IMR-90 (cell line): ENCODE measurements around the gene PLAAT3. TPM values are rescaled to one million over a fixed set of nuclear protein-coding genes. Genes with fewer than 3 reads are reported as not detected.

Source experiments
- ATAC-seq: fragments of 200-7000 bp; cut with Tn5 transposase; 2 replicates; pipeline ENCODE4 v1.9.1; 2020; ENCODE audit warnings: low read depth, mild to moderate bottlenecking, moderate library complexity
- BruUV-seq: library from RNA; stranded (reverse); fragments of 400-500 nt; replicated peaks from 2 replicates; lab custom pipeline; 2021; lab: Mats Ljungman, UMichigan
- CTCF ChIA-PET: fragments of 300-600 bp; formaldehyde crosslinking; extraction: SDS; loops from one replicate; lab custom pipeline; 2021; ENCODE audit warnings: antibody characterized with exemption; lab: Yijun Ruan, JAX
- POLR2A ChIA-PET: fragments of 300-600 bp; sonication (Branson Sonifier 250); formaldehyde crosslinking; loops from one replicate; lab custom pipeline; 2022; ENCODE audit warnings: antibody characterized with exemption; ENCODE audit not compliant: unreplicated experiment; lab: Charles Lee
- DNase-seq: peaks from one replicate; pipeline ENCODE4 v3.0.0; 2013
- H2AFZ ChIP-seq: replicated peaks from 2 replicates; pipeline ENCODE3; 2013; ENCODE audit warnings: low read length, mild to moderate bottlenecking; ENCODE audit not compliant: poor library complexity
- H2AK5ac ChIP-seq: 2 replicates; pipeline ENCODE4 v1.6.1; 2013; ENCODE audit warnings: low read depth, low read length, inconsistent platforms
- H2AK9ac ChIP-seq: replicated peaks from 2 replicates; pipeline ENCODE3; 2013; ENCODE audit warnings: mild to moderate bottlenecking, low read depth, low read length, moderate library complexity; ENCODE audit not compliant: poor library complexity
- H2BK120ac ChIP-seq: 2 replicates; pipeline ENCODE4 v1.6.1; 2013; ENCODE audit warnings: low read depth, low read length, inconsistent platforms
- H2BK15ac ChIP-seq: 3 replicates; pipeline ENCODE4 v1.6.1; 2013; ENCODE audit warnings: low read depth, low read length, inconsistent platforms
- H2BK20ac ChIP-seq: 2 replicates; pipeline ENCODE4 v1.6.1; 2013; ENCODE audit warnings: low read depth, mild to moderate bottlenecking, inconsistent platforms, low read length, moderate library complexity
- H2BK5ac ChIP-seq: 2 replicates; pipeline ENCODE4 v1.6.1; 2013; ENCODE audit warnings: mild to moderate bottlenecking, low read depth, low read length, inconsistent platforms; ENCODE audit not compliant: poor library complexity, severe bottlenecking
- H3K14ac ChIP-seq: replicated peaks from 2 replicates; pipeline ENCODE4 v1.6.1; 2013; ENCODE audit warnings: low read depth, low read length, inconsistent platforms
- H3K18ac ChIP-seq: 2 replicates; pipeline ENCODE4 v1.6.1; 2013; ENCODE audit warnings: low read depth, low read length, control low read depth
- H3K23ac ChIP-seq: 2 replicates; pipeline ENCODE4 v1.6.1; 2013; ENCODE audit warnings: low read depth, low read length, inconsistent platforms
- H3K27ac ChIP-seq: 2 replicates; pipeline ENCODE4 v1.5.1; 2013; ENCODE audit warnings: mild to moderate bottlenecking, control low read depth, low read length; ENCODE audit not compliant: insufficient read depth
- H3K27me3 ChIP-seq: 2 replicates; pipeline ENCODE4 v1.6.1; 2013; ENCODE audit warnings: low read length; ENCODE audit not compliant: control insufficient read depth, insufficient read depth
- H3K36me3 ChIP-seq: 2 replicates; pipeline ENCODE4 v1.6.1; 2013; ENCODE audit warnings: low read length, mixed read lengths; ENCODE audit not compliant: control insufficient read depth, insufficient read depth
- H3K4ac ChIP-seq: 2 replicates; pipeline ENCODE4 v1.6.1; 2013; ENCODE audit warnings: low read depth, low read length, inconsistent platforms
- H3K4me1 ChIP-seq: 2 replicates; pipeline ENCODE4 v1.6.1; 2013; ENCODE audit warnings: low read length, mixed read lengths; ENCODE audit not compliant: control insufficient read depth, insufficient read depth
- H3K4me2 ChIP-seq: 2 replicates; pipeline ENCODE4 v1.6.1; 2013; ENCODE audit warnings: low read depth, mild to moderate bottlenecking, control low read depth, low read length, moderate library complexity
- H3K4me3 ChIP-seq: 2 replicates; pipeline ENCODE4 v1.5.1; 2013; ENCODE audit warnings: low read depth, mild to moderate bottlenecking, control low read depth, low read length, moderate library complexity; ENCODE audit not compliant: insufficient read depth
- H3K56ac ChIP-seq: 2 replicates; pipeline ENCODE4 v1.6.1; 2013; ENCODE audit warnings: low read length, inconsistent platforms; ENCODE audit not compliant: insufficient read depth; ENCODE audit errors: extremely low read depth
- H3K79me1 ChIP-seq, 2 experiments: 2 replicates each; pipeline ENCODE4 v1.6.1; 2013; ENCODE audit warnings: low read length in 2 of 2, inconsistent platforms in 1 of 2, low read depth in 1 of 2
- H3K9ac ChIP-seq: 2 replicates; pipeline ENCODE4 v1.6.1; 2013; ENCODE audit warnings: low read depth, low read length, control low read depth
- H3K9me1 ChIP-seq: 2 replicates; pipeline ENCODE4 v1.6.1; 2013; ENCODE audit warnings: low read length, inconsistent platforms; ENCODE audit not compliant: insufficient read depth
- H3K9me3 ChIP-seq: 2 replicates; pipeline ENCODE4 v1.6.1; 2013; ENCODE audit warnings: low read length; ENCODE audit not compliant: control insufficient read depth, insufficient read depth
- H4K20me1 ChIP-seq: 2 replicates; pipeline ENCODE4 v1.6.1; 2013; ENCODE audit warnings: low read length, inconsistent platforms; ENCODE audit not compliant: insufficient read depth
- H4K5ac ChIP-seq: 2 replicates; pipeline ENCODE4 v1.6.1; 2013; ENCODE audit warnings: mild to moderate bottlenecking, low read depth, low read length, control low read depth
- H4K8ac ChIP-seq, 2 experiments: 2 replicates each; pipeline ENCODE4 v1.6.1; 2013; ENCODE audit warnings: low read depth in 2 of 2, low read length in 2 of 2, control low read depth in 1 of 2, inconsistent platforms in 1 of 2
- H4K91ac ChIP-seq: 2 replicates; pipeline ENCODE4 v1.6.1; 2013; ENCODE audit warnings: low read depth, low read length, inconsistent platforms; ENCODE audit not compliant: insufficient read depth
- BHLHE40 ChIP-seq: fragments of 150-350 bp; IDR thresholded peaks from 2 replicates; pipeline ENCODE4 v1.6.1; 2016; ENCODE audit warnings: mild to moderate bottlenecking, low read depth, low read length
- CEBPB ChIP-seq: IDR thresholded peaks from 2 replicates; pipeline ENCODE4 v1.6.1; 2012; ENCODE audit warnings: low read depth, low read length, improper control_type of control experiment
- CHD1 ChIP-seq: IDR thresholded peaks from 2 replicates; pipeline ENCODE4 v1.6.1; 2012; ENCODE audit warnings: low read depth, low read length, improper control_type of control experiment
- MAFK ChIP-seq: IDR thresholded peaks from 2 replicates; pipeline ENCODE4 v1.6.1; 2012; ENCODE audit warnings: low read depth, low read length, improper control_type of control experiment
- MAZ ChIP-seq: IDR thresholded peaks from 2 replicates; pipeline ENCODE4 v1.6.1; 2012; ENCODE audit warnings: low read depth, mild to moderate bottlenecking, low read length, improper control_type of control experiment, moderate library complexity, borderline replicate concordance
- MXI1 ChIP-seq: IDR thresholded peaks from 2 replicates; pipeline ENCODE4 v1.6.1; 2012; ENCODE audit warnings: low read depth, mild to moderate bottlenecking, low read length, moderate library complexity, borderline replicate concordance
- NFE2L2 ChIP-seq: fragments of 150-350 bp; IDR thresholded peaks from 2 replicates; pipeline ENCODE4 v1.6.1; 2016; ENCODE audit warnings: low read depth, mild to moderate bottlenecking, low read length
- POLR2A ChIP-seq: IDR thresholded peaks from 2 replicates; pipeline ENCODE4 v1.6.1; 2012; ENCODE audit warnings: mild to moderate bottlenecking, low read depth, low read length
- RAD21 ChIP-seq: IDR thresholded peaks from 2 replicates; pipeline ENCODE4 v1.6.1; 2012; ENCODE audit warnings: low read length, improper control_type of control experiment
- RCOR1 ChIP-seq: IDR thresholded peaks from 2 replicates; pipeline ENCODE4 v1.6.1; 2012; ENCODE audit warnings: mild to moderate bottlenecking, low read length, improper control_type of control experiment; ENCODE audit not compliant: insufficient replicate concordance
- RFX5 ChIP-seq: IDR thresholded peaks from 2 replicates; pipeline ENCODE4 v1.8.0; 2012; ENCODE audit warnings: low read depth, mild to moderate bottlenecking, low read length, moderate library complexity
- USF2 ChIP-seq: fragments of 150-350 bp; IDR thresholded peaks from 2 replicates; pipeline ENCODE4 v1.6.1; 2017; ENCODE audit warnings: mild to moderate bottlenecking, antibody characterized with exemption, low read length, low read depth
- WGBS, 2 experiments: methylation state at CpG; one replicate each; pipeline versions ENCODE4 v1.1.5 to v1.1.7; 2013; ENCODE audit warnings: missing lambda C conversion rate in 2 of 2; ENCODE audit not compliant: insufficient read length in 1 of 2; ENCODE audit errors: extremely low coverage in 2 of 2; 5-methylcytosine and 5-hydroxymethylcytosine counted together
- dilution Hi-C: fragments of 300-500 bp; cut with HindIII; formaldehyde crosslinking; loops from one replicate; pipeline ENCODE4 v1.14.3; 2018; ENCODE audit warnings: low sequenced_read_pairs; ENCODE audit not compliant: unreplicated experiment
- in situ Hi-C: fragments of 300-500 bp; cut with MboI; formaldehyde crosslinking; loops from 3 replicates; pipeline ENCODE4 v1.14.3; 2019; ENCODE audit warnings: low sequenced_read_pairs, inconsistent platforms, mixed read lengths
- intact Hi-C: fragments of 100-400 bp; cut with micrococcal nuclease; formaldehyde crosslinking; loops from 2 replicates; pipeline ENCODE4 v1.10.0; 2022
- polyA plus RNA-seq, 3 experiments: library from polyadenylated mRNA; depleted of rRNA; stranded (reverse); fragments of >200 nt; gene quantifications; 2 replicates each; pipeline ENCODE4 v1.2.3, GENCODE V29; 2012; ENCODE audit warnings: low replicate concordance in 1 of 3
- total RNA-seq: library from RNA; depleted of rRNA; stranded (reverse); fragments of >200 nt; gene quantifications from 2 replicates; pipeline ENCODE4 v1.2.3, GENCODE V29; 2012
- TF ChIP-seq, protein P1 (sequence below): conservative IDR thresholded peaks from 2 replicates; pipeline ENCODE4 v1.5.1; 2012; ENCODE audit warnings: mild to moderate bottlenecking, low read depth, low read length, improper control_type of control experiment

Gene PLAAT3
- total and polyA plus RNA-seq, 2 of the 4 experiments (the other 2 are of a cell fraction), result 3.2 to 3.9 TPM

- H3K36me3 ChIP-seq, result peaks cover 30% of the 10 kb centered on the region
- no peak overlapping the region for H3K56ac ChIP-seq
- H4K91ac ChIP-seq, result no peak overlapping the region
- H2BK20ac ChIP-seq, result no peak overlapping the region
- in situ Hi-C loops (loop anchor here (25.0 kb wide), 1 partner anchor 765 kb away; the partner anchor contains the start of gene SLC3A2), intact Hi-C loops (no loop called here), dilution Hi-C loops (no loop called here)
- no TSS peak for BruUV-seq
- no peak overlapping the region for H2AK5ac ChIP-seq
- no peak overlapping the region for H3K18ac ChIP-seq
- WGBS, 2 experiments, result 83% methylated on average over 1 of the region's 3 CpGs; no CpG with 5 or more reads in 1 of the 2 experiments
- ChIA-PET CTCF (no interaction called here), POLR2A (no interaction called here)
- H3K27me3 ChIP-seq, result no peaks in the 10 kb centered on the region
- no peaks in the 10 kb centered on the region for H3K4me1 ChIP-seq
- no peak overlapping the region for H3K4me2 ChIP-seq
- no peak overlapping the region for H2BK15ac ChIP-seq
- H4K5ac ChIP-seq, result no peak overlapping the region
- H3K79me1 ChIP-seq, result peaks cover 24 to 31% of the 10 kb centered on the region in 2 experiments
- no peak for TF ChIP-seq POLR2A
- TF ChIP-seq CEBPB, result no peak
- TF ChIP-seq, protein P1, sequence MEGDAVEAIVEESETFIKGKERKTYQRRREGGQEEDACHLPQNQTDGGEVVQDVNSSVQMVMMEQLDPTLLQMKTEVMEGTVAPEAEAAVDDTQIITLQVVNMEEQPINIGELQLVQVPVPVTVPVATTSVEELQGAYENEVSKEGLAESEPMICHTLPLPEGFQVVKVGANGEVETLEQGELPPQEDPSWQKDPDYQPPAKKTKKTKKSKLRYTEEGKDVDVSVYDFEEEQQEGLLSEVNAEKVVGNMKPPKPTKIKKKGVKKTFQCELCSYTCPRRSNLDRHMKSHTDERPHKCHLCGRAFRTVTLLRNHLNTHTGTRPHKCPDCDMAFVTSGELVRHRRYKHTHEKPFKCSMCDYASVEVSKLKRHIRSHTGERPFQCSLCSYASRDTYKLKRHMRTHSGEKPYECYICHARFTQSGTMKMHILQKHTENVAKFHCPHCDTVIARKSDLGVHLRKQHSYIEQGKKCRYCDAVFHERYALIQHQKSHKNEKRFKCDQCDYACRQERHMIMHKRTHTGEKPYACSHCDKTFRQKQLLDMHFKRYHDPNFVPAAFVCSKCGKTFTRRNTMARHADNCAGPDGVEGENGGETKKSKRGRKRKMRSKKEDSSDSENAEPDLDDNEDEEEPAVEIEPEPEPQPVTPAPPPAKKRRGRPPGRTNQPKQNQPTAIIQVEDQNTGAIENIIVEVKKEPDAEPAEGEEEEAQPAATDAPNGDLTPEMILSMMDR, result no peak
- TF ChIP-seq USF2, result no peak
- no peak for TF ChIP-seq MXI1
- TF ChIP-seq MAFK, result no peak
- no peak for TF ChIP-seq NFE2L2
- TF ChIP-seq RCOR1, result no peak
- no peak for TF ChIP-seq MAZ
- TF ChIP-seq CHD1, result no peak
- TF ChIP-seq RAD21, result no peak
- no peak for TF ChIP-seq BHLHE40
- TF ChIP-seq RFX5, result no peak
- no peak overlapping the region for H3K27ac ChIP-seq
- H3K14ac ChIP-seq, result no peak overlapping the region
- H3K23ac ChIP-seq, result no peak overlapping the region
- H2AK9ac ChIP-seq, result no peak overlapping the region
- H2BK5ac ChIP-seq, result no peak overlapping the region
- no peak overlapping the region for H3K4ac ChIP-seq
- H4K8ac ChIP-seq, result no peak overlapping the region
- H4K20me1 ChIP-seq, result peaks cover 4% of the 10 kb centered on the region; the same call in 1 of the 2 replicates
- DNase-seq (no peak), ATAC-seq (no peak)
- H3K9ac ChIP-seq, result no peak overlapping the region
- H3K9me1 ChIP-seq, result peaks cover 3% of the 10 kb centered on the region; the same call in 1 of the 2 replicates
- H2AFZ ChIP-seq, result no peak overlapping the region
- H3K4me3 ChIP-seq, result no peak overlapping the region
- no peaks in the 10 kb centered on the region for H3K9me3 ChIP-seq
- H2BK120ac ChIP-seq, result no peak overlapping the region
Measured at GRCh38 chr11:63652671-63653070, 38.4 kb upstream of the PLAAT3 start.
